ENCODE data around the gene ZNF346.

ZNF346 gene

GRCh38 chr5:177124486-177124991 lies 102.0 kb downstream of the ZNF346 start:
- DNase-seq, result no peak

- DNase-seq, result no peak
These were observed 104.3 kb downstream of the ZNF346 start for GRCh38 chr5:177126771-177127170.

- no peak for DNase-seq
These were observed 106.1 kb downstream of the ZNF346 start for GRCh38 chr5:177128551-177128981.

GRCh38 chr5:177130211-177131018 lies 107.9 kb downstream of the ZNF346 start:
- DNase-seq, result no peak

All from NCI-H2029 (cell line).